NT2/D1 (cell line): ENCODE results near the gene PARD3.

Source experiments
- SUZ12 ChIP-seq: IDR thresholded peaks from 2 replicates; pipeline ENCODE4 v1.6.1; 2011; ENCODE audit not compliant: insufficient read length, insufficient read depth; ENCODE audit errors: extremely low read depth
- YY1 ChIP-seq: IDR thresholded peaks from 2 replicates; pipeline ENCODE4 v1.6.1; 2011; ENCODE audit not compliant: insufficient read length, insufficient read depth
- ZNF274 ChIP-seq: IDR thresholded peaks from 2 replicates; pipeline ENCODE4 v1.6.1; 2011; ENCODE audit warnings: mild to moderate bottlenecking, low read depth, low read length

DNA sequence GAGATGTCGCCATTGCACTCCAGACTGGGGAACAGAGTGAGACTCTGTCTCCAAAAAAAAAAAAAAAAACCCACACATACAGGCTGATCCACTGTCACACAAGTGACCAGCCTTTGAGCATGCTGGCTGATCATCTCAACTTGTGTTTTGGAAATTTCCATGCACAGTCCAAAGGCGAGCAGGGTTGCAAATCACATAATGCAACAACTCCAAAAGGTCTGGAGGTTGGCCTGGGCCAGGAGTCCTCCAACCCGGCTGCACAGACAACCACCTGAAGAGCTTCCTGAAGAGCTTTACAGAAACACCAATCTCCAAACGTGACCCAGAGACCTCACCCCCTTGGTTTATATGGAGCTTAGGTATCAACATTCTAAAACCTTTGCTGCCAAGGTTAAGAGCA lies 16.4 kb downstream of the PARD3 start:
- TF ChIP-seq ZNF274 (no peak), YY1 (no peak), SUZ12 (no peak)
